Endothelial cell (in vitro differentiated cells): Measurements from ENCODE around the gene TAAR5. TPM values are rescaled to one million over a fixed set of nuclear protein-coding genes. Genes with fewer than 3 reads are reported as not detected.
"Not testable (repeated sequence)": the region's sequence is repeated elsewhere in the genome, so short reads cannot be mapped to it uniquely, and the experiment has no call there.

Source experiments
- DNase-seq: peaks from one replicate; pipeline ENCODE4 v3.0.0; 2021; ENCODE audit warnings: low spot score
- H3K27ac Mint-ChIP-seq: one replicate; pipeline ENCODE4 v1.8.0; 2021; ENCODE audit warnings: mixed read lengths, inconsistent platforms; ENCODE audit not compliant: unreplicated experiment
- H3K27me3 Mint-ChIP-seq: one replicate; pipeline ENCODE4 v1.8.0; 2021; ENCODE audit warnings: mild to moderate bottlenecking, moderate library complexity, mixed read lengths, inconsistent platforms; ENCODE audit not compliant: unreplicated experiment
- H3K36me3 Mint-ChIP-seq: one replicate; pipeline ENCODE4 v1.8.0; 2021; ENCODE audit warnings: mild to moderate bottlenecking, low read depth, mixed read lengths, inconsistent platforms; ENCODE audit not compliant: unreplicated experiment
- H3K4me1 Mint-ChIP-seq: one replicate; pipeline ENCODE4 v1.8.0; 2021; ENCODE audit warnings: mild to moderate bottlenecking, mixed read lengths, inconsistent platforms; ENCODE audit not compliant: unreplicated experiment
- H3K4me3 Mint-ChIP-seq: one replicate; pipeline ENCODE4 v1.8.0; 2021; ENCODE audit warnings: mild to moderate bottlenecking, mixed read lengths, inconsistent platforms; ENCODE audit not compliant: unreplicated experiment
- H3K9me3 Mint-ChIP-seq: one replicate; pipeline ENCODE4 v1.8.0; 2021; ENCODE audit warnings: mixed read lengths, inconsistent platforms; ENCODE audit not compliant: unreplicated experiment
- long read RNA-seq: library from polyadenylated mRNA; unstranded; transcript quantifications from one replicate; pipeline ENCODE4 v2.0.0, GENCODE V29; 2020; ENCODE audit not compliant: unreplicated experiment
- total RNA-seq: library from RNA; stranded (reverse); fragmentation: NEBNext Ultra II Directional; extraction: Animal tissue kit (Norgen Biotek cat#: 25700); gene quantifications from one replicate; pipeline ENCODE4 v1.2.1, GENCODE V29; 2021; ENCODE audit not compliant: unreplicated experiment
- TF ChIP-seq, protein P1 (sequence below): fragments of 200-600 bp; sonication (generic); IDR thresholded peaks from one replicate; pipeline ENCODE4 v1.5.0; 2021; ENCODE audit warnings: antibody characterized with exemption; ENCODE audit not compliant: unreplicated experiment

The TAAR5 gene, protein sequence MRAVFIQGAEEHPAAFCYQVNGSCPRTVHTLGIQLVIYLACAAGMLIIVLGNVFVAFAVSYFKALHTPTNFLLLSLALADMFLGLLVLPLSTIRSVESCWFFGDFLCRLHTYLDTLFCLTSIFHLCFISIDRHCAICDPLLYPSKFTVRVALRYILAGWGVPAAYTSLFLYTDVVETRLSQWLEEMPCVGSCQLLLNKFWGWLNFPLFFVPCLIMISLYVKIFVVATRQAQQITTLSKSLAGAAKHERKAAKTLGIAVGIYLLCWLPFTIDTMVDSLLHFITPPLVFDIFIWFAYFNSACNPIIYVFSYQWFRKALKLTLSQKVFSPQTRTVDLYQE
- not detected for total RNA-seq
- long read RNA-seq, result 0 reads

GRCh38 chr6:132589454-132589853 lies at the start of gene TAAR5:
TAAR5 (minus strand) TSS chr6:132589741; CDS start chr6:132589686, 55 bp downstream.
- Mint-ChIP-seq H3K27me3 (peaks cover 3% of the 10 kb centered on the region), H3K4me1 (peaks cover 2% of the 10 kb centered on the region), H3K4me3 (no peak within 1 kb of the TSS), H3K36me3 (no peaks in the 10 kb centered on the region), H3K27ac (no peak within 1 kb of the TSS), H3K9me3 (no peaks in the 10 kb centered on the region)
- TF ChIP-seq, protein P1, sequence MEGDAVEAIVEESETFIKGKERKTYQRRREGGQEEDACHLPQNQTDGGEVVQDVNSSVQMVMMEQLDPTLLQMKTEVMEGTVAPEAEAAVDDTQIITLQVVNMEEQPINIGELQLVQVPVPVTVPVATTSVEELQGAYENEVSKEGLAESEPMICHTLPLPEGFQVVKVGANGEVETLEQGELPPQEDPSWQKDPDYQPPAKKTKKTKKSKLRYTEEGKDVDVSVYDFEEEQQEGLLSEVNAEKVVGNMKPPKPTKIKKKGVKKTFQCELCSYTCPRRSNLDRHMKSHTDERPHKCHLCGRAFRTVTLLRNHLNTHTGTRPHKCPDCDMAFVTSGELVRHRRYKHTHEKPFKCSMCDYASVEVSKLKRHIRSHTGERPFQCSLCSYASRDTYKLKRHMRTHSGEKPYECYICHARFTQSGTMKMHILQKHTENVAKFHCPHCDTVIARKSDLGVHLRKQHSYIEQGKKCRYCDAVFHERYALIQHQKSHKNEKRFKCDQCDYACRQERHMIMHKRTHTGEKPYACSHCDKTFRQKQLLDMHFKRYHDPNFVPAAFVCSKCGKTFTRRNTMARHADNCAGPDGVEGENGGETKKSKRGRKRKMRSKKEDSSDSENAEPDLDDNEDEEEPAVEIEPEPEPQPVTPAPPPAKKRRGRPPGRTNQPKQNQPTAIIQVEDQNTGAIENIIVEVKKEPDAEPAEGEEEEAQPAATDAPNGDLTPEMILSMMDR, result no peak
- DNase-seq, result no peak

DNA sequence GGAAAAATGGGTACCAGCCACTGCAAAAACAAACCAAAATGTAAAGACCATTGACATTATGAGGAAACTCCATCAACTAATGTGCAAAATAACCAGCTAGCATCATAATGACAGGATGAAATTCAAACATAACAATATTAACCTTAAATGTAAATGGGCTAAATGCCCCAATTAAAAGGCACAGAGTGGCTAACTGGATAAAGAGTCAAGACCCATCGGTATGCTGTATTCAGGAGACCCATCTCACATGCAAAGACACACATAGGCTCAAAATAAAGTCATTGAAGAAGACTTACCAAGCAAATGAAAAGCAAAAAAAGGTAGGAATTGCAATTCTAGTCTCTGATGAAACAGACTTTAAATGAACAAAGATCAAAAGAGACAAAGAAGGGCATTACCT lies 47.6 kb upstream of the TAAR5 start:
- not testable (repeated sequence) for H3K27ac Mint-ChIP-seq, H3K27me3 Mint-ChIP-seq, H3K9me3 Mint-ChIP-seq, DNase-seq, H3K4me3 Mint-ChIP-seq, H3K36me3 Mint-ChIP-seq
- H3K4me1 Mint-ChIP-seq, result peaks cover 17% of the 10 kb centered on the region

- H3K4me3 Mint-ChIP-seq, H3K9me3 Mint-ChIP-seq, H3K27me3 Mint-ChIP-seq, H3K27ac Mint-ChIP-seq, DNase-seq, H3K36me3 Mint-ChIP-seq: not testable (repeated sequence)
- H3K4me1 Mint-ChIP-seq, result peaks cover 17% of the 10 kb centered on the region
These were observed 46.4 kb upstream of the TAAR5 start for GRCh38 chr6:132635906-132636305.

DNA sequence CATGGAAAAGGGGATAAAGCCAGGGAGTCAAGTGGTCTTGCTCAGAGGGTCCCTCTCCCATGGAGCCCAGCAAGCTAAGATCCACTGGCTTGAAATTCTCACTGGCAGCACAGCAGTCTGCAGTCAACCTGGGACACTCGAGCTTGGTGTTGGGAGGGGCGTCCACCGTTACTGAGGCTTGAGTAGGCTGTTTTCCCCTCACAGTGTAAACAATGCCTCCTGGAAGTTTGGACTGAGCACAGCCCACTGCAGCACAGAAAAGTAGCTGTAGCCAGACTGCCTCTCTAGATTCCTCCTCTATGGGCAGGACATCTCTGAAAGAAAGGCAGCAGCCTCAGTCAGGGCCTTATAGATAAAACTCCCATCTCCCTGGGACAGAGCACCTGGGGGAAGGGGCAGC lies 45.7 kb upstream of the TAAR5 start:
- not testable (repeated sequence) for H3K4me3 Mint-ChIP-seq, H3K9me3 Mint-ChIP-seq, H3K36me3 Mint-ChIP-seq, H3K27me3 Mint-ChIP-seq, H3K27ac Mint-ChIP-seq, DNase-seq
- peaks cover 17% of the 10 kb centered on the region for H3K4me1 Mint-ChIP-seq

- Mint-ChIP-seq H3K36me3 (no peaks in the 10 kb centered on the region), H3K9me3 (no peaks in the 10 kb centered on the region), H3K4me1 (peaks cover 17% of the 10 kb centered on the region), H3K4me3 (no peak overlapping the region), H3K27ac (no peak overlapping the region), H3K27me3 (no peaks in the 10 kb centered on the region)
- DNase-seq, result no peak
- TF ChIP-seq, protein P1, result no peak
These were observed 45.3 kb upstream of the TAAR5 start for GRCh38 chr6:132634796-132635195.

DNA sequence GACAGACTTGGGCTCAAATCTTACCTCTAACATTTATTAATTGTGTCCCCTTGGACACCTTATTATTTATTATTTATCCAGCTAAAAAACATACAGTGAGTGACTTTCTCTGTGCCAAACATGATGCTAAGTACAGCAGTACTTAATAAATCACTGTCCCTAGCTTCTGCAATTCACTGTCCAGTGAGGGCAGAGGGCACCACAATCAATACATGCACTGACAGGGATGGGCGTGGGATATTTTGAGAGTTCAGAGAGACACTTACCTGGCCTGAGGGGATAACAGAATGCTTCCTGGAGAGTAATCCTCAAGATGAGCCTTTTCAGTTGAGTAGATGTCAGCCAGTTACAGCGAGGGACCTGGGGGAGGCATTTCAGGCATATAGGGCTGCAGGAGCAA lies 43.8 kb upstream of the TAAR5 start:
- no peaks in the 10 kb centered on the region for H3K36me3 Mint-ChIP-seq
- peaks cover 6% of the 10 kb centered on the region for H3K4me1 Mint-ChIP-seq
- no peak overlapping the region for H3K4me3 Mint-ChIP-seq
- TF ChIP-seq, protein P1, result no peak
- no peak for DNase-seq
- no peak overlapping the region for H3K27ac Mint-ChIP-seq
- no peaks in the 10 kb centered on the region for H3K9me3 Mint-ChIP-seq
- no peaks in the 10 kb centered on the region for H3K27me3 Mint-ChIP-seq
